Activated naive CD4-positive, alpha-beta T cell (primary cell): Measurements from ENCODE around the gene PELI1.
"Not testable (repeated sequence)": the region's sequence is repeated elsewhere in the genome, so short reads cannot be mapped to it uniquely, and the experiment has no call there.

ENCODE experiments used
- DNase-seq, 4 experiments: peaks; one replicate each; lab custom pipeline; 2025; lab: John Stamatoyannopoulos, UW

The PELI1 gene

DNA sequence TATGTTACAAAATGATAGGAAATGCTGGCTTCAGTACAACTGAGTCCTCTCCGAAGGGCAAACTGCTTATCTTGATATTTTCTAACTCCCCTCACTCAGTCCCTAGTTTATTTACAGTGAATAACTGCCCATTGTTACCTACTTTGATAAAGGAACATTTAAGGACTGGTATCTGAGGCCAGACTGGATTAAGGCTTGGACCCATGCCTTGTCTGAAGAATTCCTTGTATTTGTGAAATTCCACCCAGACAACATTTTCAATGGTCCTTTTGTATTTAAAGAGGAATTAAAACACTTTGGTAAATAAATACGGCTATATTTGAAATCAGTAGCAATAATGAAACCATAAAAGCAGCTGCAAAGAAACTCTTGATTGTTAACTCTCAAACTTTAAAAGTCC lies 58.3 kb downstream of the PELI1 start:
- no peak for DNase-seq

DNA sequence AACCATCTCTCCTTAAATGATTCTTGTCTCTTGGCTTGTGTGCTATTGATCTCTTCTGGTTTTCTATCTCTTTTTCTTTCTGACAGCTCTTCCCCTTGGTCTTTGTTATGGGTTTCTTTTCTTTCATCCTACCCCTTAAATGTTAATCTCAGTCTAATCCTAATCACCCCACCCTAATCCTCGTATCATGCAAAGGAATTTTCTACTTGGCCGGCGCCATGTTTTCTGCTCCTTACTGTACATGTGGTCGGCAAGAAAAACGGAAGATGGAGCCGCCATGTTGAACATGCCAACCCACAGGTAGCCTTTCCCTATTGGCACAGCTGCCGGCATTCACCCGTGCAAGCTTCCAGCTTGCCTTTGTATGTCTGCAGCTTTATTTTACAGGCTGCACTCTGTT lies 63.2 kb downstream of the PELI1 start:
- no peak for DNase-seq

DNA sequence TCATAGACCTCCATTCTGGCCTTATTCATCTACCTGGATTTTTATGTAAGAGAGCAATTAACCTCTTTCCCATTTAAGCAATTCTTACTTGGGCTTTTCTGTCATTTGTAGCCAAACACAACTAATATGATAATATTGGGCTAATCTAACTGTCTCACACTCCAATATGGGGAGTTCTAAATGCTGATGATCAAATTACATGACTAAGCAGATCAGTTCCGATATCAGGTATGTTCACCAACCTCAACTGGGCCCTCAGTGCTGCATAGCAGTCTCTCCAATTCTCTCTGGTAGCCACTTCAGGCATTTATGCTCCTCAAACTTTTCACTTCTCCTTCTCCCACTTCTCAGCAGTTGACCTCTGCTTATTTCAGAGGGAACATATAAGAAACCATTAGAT lies 64.0 kb downstream of the PELI1 start:
- DNase-seq, result no peak

DNA sequence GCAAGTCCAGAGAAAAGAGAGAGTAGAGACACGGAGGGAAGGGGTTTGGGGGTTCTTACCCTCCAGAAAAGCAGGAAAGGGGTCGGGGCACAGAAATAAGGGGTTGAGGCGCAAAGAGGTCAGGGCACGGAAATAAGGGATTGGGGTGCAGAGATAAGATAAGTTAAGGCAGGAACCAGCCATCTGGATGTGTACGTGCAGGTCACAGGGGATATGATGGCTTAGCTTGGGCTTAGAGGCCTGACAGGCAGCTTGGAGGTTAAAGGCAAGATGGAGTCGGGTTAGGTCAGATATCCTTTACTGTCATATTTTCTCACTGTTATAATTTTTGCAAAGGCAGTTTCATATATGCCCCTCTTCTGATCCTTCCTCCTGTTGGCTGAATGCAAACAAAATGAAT lies 64.5 kb downstream of the PELI1 start:
- DNase-seq, result not testable (repeated sequence)

DNA sequence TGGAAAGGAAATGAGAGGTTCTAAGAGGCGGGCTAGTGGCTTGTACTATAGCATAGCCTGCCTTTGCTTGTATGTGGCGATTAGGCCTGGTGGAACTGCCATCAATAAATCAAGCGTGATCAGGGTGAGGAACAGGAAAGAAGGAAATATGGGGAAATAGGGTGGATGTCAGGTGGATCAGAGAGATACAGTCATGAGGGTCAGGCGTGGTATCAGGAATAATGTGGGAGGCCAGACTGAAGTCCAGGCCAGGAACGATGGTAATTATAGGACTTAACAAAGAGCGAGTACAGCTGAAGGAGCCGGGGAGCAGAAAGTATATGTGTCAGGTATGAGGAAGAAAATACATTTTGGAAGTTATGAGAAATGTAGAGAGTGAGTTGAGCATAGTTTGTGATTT lies 67.4 kb downstream of the PELI1 start:
- not testable (repeated sequence) for DNase-seq

DNA sequence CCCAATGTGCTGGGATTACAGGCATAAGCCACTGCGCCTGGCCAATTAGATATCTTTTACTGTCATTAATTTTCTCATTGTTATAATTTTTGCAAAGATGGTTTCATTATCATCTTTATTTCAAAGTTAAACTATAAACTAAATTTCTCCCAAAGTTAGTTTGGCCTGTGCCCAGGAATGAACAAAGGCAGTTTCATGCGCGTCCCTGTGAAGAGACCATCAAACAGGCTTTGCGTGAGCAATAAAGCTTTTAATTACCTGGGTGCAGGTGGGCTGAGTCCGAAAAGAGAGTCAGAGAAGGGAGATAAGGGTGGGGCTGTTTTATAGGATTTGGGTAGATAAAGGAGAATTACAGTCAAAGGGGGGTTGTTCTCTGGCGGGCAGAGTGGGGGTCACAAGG lies 69.6 kb downstream of the PELI1 start:
- DNase-seq, result not testable (repeated sequence)

DNA sequence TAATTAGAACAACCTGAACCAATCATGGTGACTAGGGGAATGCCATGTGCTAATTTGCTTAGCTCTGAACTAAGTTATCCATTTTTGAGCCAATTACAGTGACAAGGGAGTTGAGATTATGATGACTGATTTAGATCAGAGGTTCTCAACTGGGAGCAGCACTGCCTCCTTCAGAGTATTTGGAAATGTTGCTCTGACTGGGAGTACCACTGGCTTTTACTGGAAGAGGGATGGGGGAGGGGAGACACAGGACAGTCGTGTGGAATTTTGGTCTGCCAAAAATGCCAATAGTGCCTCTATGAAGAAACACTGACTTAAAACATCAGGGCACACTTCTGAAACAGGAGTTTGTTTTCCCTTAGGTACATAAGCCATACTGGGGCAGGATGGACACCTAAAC lies 76.9 kb downstream of the PELI1 start:
- DNase-seq, result no peak

DNA sequence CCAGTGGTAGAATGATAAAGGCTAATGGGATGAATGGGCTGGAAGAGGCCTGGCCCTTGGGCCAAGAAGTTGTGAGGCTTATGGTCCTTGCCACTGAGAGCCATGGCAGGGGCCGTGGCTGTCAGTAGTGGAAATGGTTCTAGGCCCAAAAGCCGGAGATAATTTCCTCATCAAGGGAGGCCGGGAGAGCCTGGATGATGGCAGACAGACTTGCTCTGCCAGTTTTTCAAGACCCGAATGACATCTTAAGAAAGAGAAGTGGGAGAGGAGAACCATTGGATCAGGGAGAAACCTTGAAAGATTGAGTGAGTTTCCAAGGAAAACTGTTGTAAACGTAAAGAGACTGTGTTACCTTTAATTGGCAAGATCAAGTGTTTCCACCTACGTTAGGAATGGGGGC lies 78.7 kb downstream of the PELI1 start:
- DNase-seq, result no peak

DNA sequence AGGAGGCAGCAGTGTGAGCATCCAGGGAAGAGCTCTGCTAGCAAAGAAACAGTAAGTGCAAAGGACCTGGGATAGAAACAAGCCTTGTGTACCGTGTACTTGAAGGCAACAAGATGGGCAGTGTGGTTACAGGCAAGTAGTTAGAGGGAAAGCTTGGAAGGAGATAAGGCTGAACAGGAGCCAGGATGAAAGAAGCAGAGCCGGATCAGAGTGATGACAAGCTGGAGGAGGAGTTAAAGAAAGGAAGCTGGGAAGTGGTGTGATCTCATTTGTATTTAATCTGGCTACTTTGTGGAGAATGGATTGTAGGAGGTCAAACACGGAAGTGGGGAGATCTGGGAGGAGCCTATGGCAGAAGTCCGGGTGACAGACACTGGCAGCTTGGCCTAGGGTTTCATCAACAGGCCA lies 80.3 kb downstream of the PELI1 start:
- DNase-seq, result no peak

DNA sequence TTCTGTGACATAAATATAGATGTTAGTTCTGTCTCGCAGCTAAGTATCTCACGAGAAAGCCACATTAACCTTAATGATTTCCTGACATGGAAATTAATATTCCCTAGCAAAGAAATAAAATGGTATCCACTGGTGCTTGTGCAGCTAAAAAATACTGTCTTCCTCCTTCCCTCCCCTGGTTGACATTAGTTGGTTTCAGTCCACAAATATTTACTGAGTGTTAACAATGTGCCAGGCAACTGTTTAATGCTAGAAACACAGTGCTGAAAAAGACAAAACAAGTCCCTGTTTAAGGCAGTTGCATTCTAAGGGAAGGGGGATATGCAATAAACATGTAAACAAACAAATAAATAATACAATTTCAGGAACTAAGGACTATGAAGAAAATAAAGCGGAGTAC lies 80.8 kb downstream of the PELI1 start:
- DNase-seq, result no peak

DNA sequence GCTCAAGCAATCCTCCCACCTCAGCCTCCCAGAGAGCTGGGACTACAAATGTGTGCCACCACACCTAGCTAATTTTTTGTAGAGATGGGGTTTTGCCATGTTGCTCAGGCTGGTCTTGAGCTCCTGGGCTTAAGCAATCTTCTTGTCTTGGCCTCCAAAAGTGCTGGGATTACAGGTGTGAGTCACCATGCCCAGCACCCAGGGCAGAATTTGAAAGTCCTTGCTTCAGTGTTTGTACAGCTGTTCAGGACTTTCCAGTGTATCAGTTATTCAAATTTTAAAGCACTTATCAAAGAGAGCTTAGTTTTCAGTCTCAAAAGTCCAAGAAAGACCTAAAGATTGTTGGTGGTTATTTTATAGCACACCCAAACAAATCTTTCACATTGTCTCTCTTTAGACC lies 81.4 kb downstream of the PELI1 start:
- no peak for DNase-seq

DNA sequence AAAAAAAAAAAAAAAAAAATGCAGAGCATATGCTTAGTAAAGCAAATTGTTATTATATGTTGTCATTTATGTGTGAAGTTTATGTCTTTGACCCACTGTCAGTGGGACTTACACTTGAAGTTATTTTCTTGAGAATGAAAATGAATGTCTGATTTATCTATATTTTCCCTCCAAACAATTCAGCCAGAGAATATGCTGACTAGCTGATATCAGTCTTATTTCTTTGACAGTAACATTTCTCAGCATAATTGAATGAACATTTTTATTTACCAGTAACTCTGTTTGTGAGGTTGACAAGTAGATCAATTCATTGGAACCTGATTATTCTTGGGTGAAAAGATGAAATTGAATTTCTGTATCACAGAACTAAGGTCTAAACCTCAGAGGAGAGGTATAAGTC lies 85.0 kb downstream of the PELI1 start:
- no peak for DNase-seq

DNA sequence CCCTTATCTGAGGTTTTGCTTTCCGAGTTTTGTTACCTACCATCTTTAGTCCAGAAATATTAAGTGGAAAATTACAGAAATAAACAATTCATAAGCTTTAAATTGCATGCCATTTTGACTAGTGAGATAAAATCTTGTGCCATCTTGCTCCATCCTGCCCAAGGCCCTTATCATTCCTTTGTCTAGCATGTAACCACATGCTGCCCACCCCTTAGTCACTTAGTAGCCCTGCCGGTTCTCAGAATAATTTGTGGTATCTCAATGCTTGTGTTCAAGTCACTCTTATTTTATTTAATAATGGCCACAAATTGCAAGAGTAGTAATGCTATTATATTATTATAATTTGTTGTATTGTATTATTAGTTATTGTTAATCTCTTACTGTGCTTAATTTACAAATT lies 88.2 kb downstream of the PELI1 start:
- no peak for DNase-seq

DNA sequence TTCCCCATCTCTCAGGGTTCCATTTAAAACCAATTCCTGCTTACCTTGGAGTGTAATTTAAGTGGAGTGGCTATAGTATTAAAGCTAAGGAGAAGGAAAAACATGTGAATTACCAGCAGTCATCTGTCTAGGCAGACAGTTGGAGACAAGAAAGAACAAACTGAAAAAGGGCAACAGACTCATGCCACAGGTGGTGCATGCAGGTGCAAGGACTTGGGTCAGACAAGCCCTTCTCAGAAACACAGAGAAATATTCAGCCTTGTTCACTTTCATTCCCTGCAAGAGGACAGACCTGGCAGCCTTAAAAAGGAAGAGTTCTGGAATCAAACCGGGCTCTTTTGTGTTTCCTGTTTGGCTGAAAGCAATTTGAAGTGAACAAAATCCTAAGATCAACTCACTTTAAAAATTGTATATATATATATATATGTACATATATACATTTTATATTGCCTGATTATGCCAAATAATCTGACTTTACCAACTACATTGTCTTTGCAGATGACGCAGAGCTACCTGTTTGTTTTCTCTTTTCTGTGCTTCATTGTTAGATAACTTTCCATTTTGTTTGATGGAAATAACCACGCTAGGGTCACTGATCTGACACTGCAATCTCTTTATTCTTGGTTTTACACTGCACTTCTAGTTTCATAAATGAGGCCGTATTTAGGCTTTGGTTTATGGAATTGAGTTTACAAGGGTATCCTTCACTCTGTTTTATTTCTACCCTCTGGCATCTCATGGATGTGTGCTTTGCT lies 89.9 kb downstream of the PELI1 start:
- DNase-seq, result no peak

DNA sequence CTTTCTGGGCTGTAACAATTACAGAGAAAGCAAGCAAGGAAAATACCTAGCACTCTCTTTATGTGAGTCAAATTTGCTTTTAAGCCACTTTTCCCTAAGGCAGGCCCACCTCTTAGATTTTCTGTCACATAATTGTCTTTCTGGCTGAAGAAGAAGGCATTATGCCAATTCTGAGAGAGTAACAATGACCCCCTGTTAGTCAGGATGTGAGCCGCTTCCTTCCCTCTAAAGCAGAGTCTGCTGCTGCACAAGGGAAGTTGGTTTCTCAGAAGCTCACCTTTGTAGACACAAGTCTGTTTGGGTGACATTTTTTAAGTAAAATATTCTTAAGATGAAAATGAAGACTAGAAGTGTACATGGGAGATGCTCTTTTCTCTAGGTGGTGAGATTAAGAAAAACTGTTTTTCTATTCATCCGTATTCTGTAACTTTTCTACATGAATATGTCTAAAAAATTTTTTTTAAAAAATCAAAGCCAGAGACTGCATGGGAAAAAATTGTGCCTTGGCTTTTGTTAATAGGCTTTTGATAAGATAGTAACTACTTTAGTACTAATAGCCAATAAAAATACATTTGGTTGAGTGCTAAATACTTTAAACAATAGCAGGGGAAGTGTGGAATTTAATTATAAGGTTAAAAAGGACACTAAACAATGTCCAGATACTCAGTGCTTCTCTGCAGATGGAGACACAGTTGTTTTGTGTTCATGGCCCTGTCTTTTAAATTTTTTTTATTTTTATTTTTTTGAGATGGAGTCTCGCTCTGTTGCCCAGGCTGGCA lies 91.6 kb downstream of the PELI1 start:
- DNase-seq, result no peak

DNA sequence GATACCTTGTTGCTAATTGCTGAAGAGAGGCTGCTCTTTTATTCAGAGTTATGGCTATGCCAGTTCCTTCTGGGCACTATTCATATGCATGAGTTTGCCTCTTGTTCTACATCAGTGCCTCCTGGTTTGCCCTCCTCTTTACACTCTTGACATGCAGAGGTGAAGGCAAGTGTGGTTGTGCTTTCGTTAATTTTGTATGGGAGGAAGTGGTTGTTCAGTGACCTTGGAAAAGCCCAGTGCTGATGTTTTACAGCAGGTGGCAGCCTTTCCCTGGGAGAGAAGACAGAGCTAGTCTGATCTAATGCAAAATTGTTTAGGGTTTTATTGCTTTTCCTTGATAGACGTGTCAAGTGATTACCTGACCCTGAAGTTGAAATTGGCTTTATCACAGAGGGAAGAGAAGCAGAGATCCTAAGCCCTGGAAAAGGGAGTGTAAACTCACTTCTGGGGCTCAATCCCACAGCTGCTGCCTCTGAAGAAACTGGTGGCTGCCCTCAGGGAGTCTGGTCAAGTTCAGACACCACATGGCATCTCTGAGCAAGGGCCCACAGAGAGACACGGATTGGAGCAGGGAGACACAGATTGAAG lies 94.5 kb downstream of the PELI1 start:
- peak in 3 of 4 experiments; percentile 5 to 53 (median 21) for DNase-seq

DNA sequence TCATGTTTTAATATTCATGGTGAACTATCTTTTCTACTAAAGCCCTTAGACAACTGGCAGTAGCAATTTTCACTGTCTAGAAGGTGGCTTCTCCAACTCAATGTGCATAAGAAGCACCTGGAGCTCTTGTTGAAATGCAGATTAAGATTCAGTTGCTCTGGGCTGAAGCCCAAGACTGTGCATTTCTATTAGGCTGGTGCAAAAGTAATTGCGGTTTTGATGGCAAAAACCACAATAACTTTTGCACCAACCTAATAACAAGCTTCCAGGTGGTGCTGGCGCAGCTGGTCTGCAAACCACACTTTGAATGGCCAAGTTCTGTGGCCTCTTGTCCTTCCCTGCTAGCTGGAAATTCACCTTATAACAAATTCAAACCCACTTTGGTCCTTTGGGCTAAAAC lies 98.3 kb downstream of the PELI1 start:
- DNase-seq, result no peak
